A673 (cell line): Measurements from ENCODE around the gene GPR32. TPM values are rescaled to one million over a fixed set of nuclear protein-coding genes. Genes with fewer than 3 reads are reported as not detected.
"Not testable (repeated sequence)": the region's sequence is repeated elsewhere in the genome, so short reads cannot be mapped to it uniquely, and the experiment has no call there.

ENCODE experiments used
- BruUV-seq: library from RNA; stranded (reverse); fragments of 400-500 nt; replicated peaks from 2 replicates; lab custom pipeline; 2021; lab: Mats Ljungman, UMichigan
- CTCF ChIA-PET: fragments of 300-600 bp; sonication (Branson Sonifier 250); formaldehyde crosslinking; loops from one replicate; lab custom pipeline; 2022; ENCODE audit warnings: antibody characterized with exemption; lab: Charles Lee
- POLR2A ChIA-PET: fragments of 300-600 bp; sonication (Branson Sonifier 250); formaldehyde crosslinking; loops from one replicate; lab custom pipeline; 2022; ENCODE audit warnings: antibody characterized with exemption; ENCODE audit not compliant: low non-redundant PET; lab: Charles Lee
- DNase-seq: peaks from one replicate; pipeline ENCODE4 v3.0.0-alpha.2; 2015; ENCODE audit warnings: low spot score
- H3K27ac ChIP-seq: fragments of 200-600 bp; sonication (generic); 2 replicates; pipeline ENCODE4 v1.5.1; 2016; ENCODE audit warnings: mixed run types, low read depth, mild to moderate bottlenecking, mixed read lengths, antibody characterized with exemption, low read length; ENCODE audit not compliant: poor library complexity, severe bottlenecking
- H3K27me3 ChIP-seq: fragments of 200-600 bp; sonication (generic); replicated peaks from 2 replicates; pipeline ENCODE4 v1.6.1; 2017; ENCODE audit warnings: mixed run types, low read depth, mild to moderate bottlenecking, mixed read lengths, antibody characterized with exemption, low read length; ENCODE audit not compliant: insufficient read depth, poor library complexity
- H3K36me3 ChIP-seq: fragments of 200-600 bp; sonication (generic); 2 replicates; pipeline ENCODE4 v1.6.1; 2016; ENCODE audit warnings: mixed run types, mild to moderate bottlenecking, mixed read lengths, antibody characterized with exemption, low read length; ENCODE audit not compliant: insufficient read depth, poor library complexity, severe bottlenecking
- H3K4me1 ChIP-seq: fragments of 200-600 bp; sonication (generic); 2 replicates; pipeline ENCODE4 v1.6.1; 2017; ENCODE audit warnings: mixed run types, mild to moderate bottlenecking, mixed read lengths, antibody characterized with exemption, low read length; ENCODE audit not compliant: insufficient read depth, poor library complexity, severe bottlenecking
- H3K4me3 ChIP-seq: fragments of 200-600 bp; sonication (generic); 2 replicates; pipeline ENCODE4 v1.5.1; 2016; ENCODE audit warnings: low read depth, mixed run types, mild to moderate bottlenecking, mixed read lengths, low read length; ENCODE audit not compliant: poor library complexity, severe bottlenecking
- H3K9me3 ChIP-seq: fragments of 200-600 bp; sonication (generic); 2 replicates; pipeline ENCODE4 v1.6.1; 2016; ENCODE audit warnings: mixed run types, low read depth, mild to moderate bottlenecking, mixed read lengths, antibody characterized with exemption, low read length; ENCODE audit not compliant: poor library complexity, severe bottlenecking
- EZH2 ChIP-seq: fragments of 200-600 bp; sonication (generic); IDR thresholded peaks from 2 replicates; pipeline ENCODE4 v1.6.1; 2017; ENCODE audit warnings: borderline replicate concordance, low read depth, mild to moderate bottlenecking, mixed read lengths, antibody characterized with exemption, low read length; ENCODE audit not compliant: poor library complexity, severe bottlenecking
- intact Hi-C: fragments of 100-400 bp; cut with micrococcal nuclease; formaldehyde crosslinking; loops from one replicate; pipeline ENCODE4 v1.10.0; 2022; ENCODE audit not compliant: unreplicated experiment
- total RNA-seq: library from RNA; stranded (reverse); gene quantifications from 2 replicates; pipeline ENCODE4 v1.2.3, GENCODE V29; 2021
- TF ChIP-seq, protein P1 (sequence below): fragments of 300-800, 200-600 bp; sonication (generic); conservative IDR thresholded peaks from 2 replicates; pipeline ENCODE4 v1.5.1; 2017; ENCODE audit warnings: low read depth, mild to moderate bottlenecking, antibody characterized with exemption, low read length, moderate library complexity, mixed read lengths

GPR32 gene
- total RNA-seq, 1 experiment from 2014 or later: not detected

GRCh38 chr19:50759076-50759475, 11.2 kb upstream of the GPR32 start:
- H3K27me3 ChIP-seq, POLR2A ChIA-PET, CTCF ChIA-PET, intact Hi-C loops, H3K4me1 ChIP-seq, H3K9me3 ChIP-seq, H3K4me3 ChIP-seq, BruUV-seq, H3K36me3 ChIP-seq, H3K27ac ChIP-seq, DNase-seq: not testable (repeated sequence)

GRCh38 chr19:50759886-50760285, 10.4 kb upstream of the GPR32 start:
- H3K4me1 ChIP-seq: no peaks in the 10 kb centered on the region
- no peaks in the 10 kb centered on the region for H3K27me3 ChIP-seq
- H3K4me3 ChIP-seq: no peak overlapping the region
- ChIA-PET POLR2A (no interaction called here), CTCF (interaction anchor here (0.6 kb wide), 1 partner anchor 170 kb away, joined by 6 read pairs; no protein-coding TSS in a partner anchor)
- TF ChIP-seq, protein P1, sequence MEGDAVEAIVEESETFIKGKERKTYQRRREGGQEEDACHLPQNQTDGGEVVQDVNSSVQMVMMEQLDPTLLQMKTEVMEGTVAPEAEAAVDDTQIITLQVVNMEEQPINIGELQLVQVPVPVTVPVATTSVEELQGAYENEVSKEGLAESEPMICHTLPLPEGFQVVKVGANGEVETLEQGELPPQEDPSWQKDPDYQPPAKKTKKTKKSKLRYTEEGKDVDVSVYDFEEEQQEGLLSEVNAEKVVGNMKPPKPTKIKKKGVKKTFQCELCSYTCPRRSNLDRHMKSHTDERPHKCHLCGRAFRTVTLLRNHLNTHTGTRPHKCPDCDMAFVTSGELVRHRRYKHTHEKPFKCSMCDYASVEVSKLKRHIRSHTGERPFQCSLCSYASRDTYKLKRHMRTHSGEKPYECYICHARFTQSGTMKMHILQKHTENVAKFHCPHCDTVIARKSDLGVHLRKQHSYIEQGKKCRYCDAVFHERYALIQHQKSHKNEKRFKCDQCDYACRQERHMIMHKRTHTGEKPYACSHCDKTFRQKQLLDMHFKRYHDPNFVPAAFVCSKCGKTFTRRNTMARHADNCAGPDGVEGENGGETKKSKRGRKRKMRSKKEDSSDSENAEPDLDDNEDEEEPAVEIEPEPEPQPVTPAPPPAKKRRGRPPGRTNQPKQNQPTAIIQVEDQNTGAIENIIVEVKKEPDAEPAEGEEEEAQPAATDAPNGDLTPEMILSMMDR: no peak
- no peak for TF ChIP-seq EZH2
- BruUV-seq: no TSS peak
- peak; percentile 68 for DNase-seq
- H3K9me3 ChIP-seq: no peaks in the 10 kb centered on the region
- H3K36me3 ChIP-seq: no peaks in the 10 kb centered on the region
- intact Hi-C loops: no loop called here
- no peak overlapping the region for H3K27ac ChIP-seq

DNA sequence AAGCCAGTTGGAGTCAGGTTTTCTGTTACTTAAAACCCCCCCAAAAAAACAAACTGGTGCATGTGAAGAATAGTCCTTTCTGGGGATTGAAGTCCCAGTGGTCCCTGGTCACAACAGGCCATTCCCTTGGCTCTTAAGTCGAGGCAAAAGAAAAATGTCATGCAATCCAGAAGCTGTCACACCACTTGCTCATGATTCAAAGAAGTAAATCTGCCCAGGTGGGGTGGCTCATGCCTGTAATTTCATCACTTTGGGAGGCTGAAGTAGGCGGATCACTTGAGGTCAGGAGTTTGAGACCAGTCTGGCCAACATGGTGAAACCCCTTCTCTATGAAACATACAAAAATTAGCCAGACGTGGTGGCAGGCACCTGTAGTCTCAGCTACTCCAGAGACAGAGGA, 8.8 kb upstream of the GPR32 start:
- H3K27me3 ChIP-seq, DNase-seq, intact Hi-C loops, H3K27ac ChIP-seq, H3K9me3 ChIP-seq, CTCF ChIA-PET, H3K4me1 ChIP-seq, H3K4me3 ChIP-seq, H3K36me3 ChIP-seq, POLR2A ChIA-PET, BruUV-seq: not testable (repeated sequence)

DNA sequence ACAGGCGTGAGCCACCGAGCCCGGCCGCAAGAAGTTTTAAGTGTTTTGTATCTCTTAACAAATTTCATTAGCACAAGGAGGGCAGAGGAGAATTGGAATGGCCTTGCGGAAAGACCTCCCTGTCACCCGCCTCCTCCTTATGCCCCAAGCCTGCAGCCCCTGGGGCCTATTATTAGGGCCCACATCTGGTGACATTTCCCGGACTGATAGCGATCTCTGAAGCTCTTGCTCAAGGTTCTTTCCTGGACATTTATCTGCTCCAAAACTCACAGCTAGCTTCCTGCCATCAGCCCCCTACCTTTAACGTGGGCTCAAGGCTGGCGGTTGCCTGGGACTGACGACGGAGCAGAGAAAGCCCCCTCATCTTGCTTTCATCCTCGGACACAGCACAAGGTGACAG, 6.7 kb upstream of the GPR32 start:
- H3K27ac ChIP-seq, H3K27me3 ChIP-seq, intact Hi-C loops, DNase-seq, H3K9me3 ChIP-seq, H3K36me3 ChIP-seq, H3K4me3 ChIP-seq, CTCF ChIA-PET, H3K4me1 ChIP-seq, BruUV-seq: not testable (repeated sequence)
- POLR2A ChIA-PET: interaction anchor here (0.6 kb wide), 1 partner anchor 1396 kb away, joined by 3 read pairs; no protein-coding TSS in a partner anchor
